NCI-H1092 treated with DMSO at 0.1 percent for 48 hours (cell line): Measurements from ENCODE around the gene LANCL2.
"Not testable (repeated sequence)": the region's sequence is repeated elsewhere in the genome, so short reads cannot be mapped to it uniquely, and the experiment has no call there.

Source experiments
- DNase-seq: peaks from one replicate; lab custom pipeline; 2025; lab: John Stamatoyannopoulos, UW

Gene LANCL2

GRCh38 chr7:55362927-55363326 is 2.2 kb upstream of the LANCL2 start:
- DNase-seq, result no peak

GRCh38 chr7:55363386-55364170 is 1.6 kb upstream of the LANCL2 start:
- DNase-seq, result no peak

GRCh38 chr7:55365675-55366460 is 731 bp downstream of the LANCL2 start:
- DNase-seq, result peak; percentile 96

GRCh38 chr7:55366461-55367070 is 1.4 kb downstream of the LANCL2 start:
- DNase-seq, result peak; percentile 54

- DNase-seq, result no peak
Measured at GRCh38 chr7:55367283-55367840, 2.2 kb downstream of the LANCL2 start.

- DNase-seq, result no peak
Measured at GRCh38 chr7:55369427-55370400, 4.6 kb downstream of the LANCL2 start.

GRCh38 chr7:55374213-55374612 is 9.1 kb downstream of the LANCL2 start:
- no peak for DNase-seq

- no peak for DNase-seq
Measured at GRCh38 chr7:55375237-55375636, 10.1 kb downstream of the LANCL2 start.

GRCh38 chr7:55377162-55377817 is 12.2 kb downstream of the LANCL2 start:
- no peak for DNase-seq

- DNase-seq, result no peak
Measured at GRCh38 chr7:55379285-55379684, 14.1 kb downstream of the LANCL2 start.

GRCh38 chr7:55381189-55381588 is 16.1 kb downstream of the LANCL2 start:
- DNase-seq, result no peak

- DNase-seq, result no peak
Measured at GRCh38 chr7:55381696-55382095, 16.6 kb downstream of the LANCL2 start.

GRCh38 chr7:55382251-55382650 is 17.1 kb downstream of the LANCL2 start:
- no peak for DNase-seq

GRCh38 chr7:55386541-55386940 is 21.4 kb downstream of the LANCL2 start:
- no peak for DNase-seq

- DNase-seq, result peak; percentile 3
Measured at GRCh38 chr7:55387062-55387965, 22.2 kb downstream of the LANCL2 start.

GRCh38 chr7:55396233-55396785 is 31.2 kb downstream of the LANCL2 start:
- no peak for DNase-seq

- no peak for DNase-seq
Measured at GRCh38 chr7:55397617-55398016, 32.5 kb downstream of the LANCL2 start.

GRCh38 chr7:55400191-55400590 is 35.1 kb downstream of the LANCL2 start:
- no peak for DNase-seq

GRCh38 chr7:55402506-55402905 is 37.4 kb downstream of the LANCL2 start:
- not testable (repeated sequence) for DNase-seq
